NCI-H2171 treated with DMSO at 0.1 percent for 48 hours (cell line): Measurements from ENCODE around the gene CYP2A7.
"Not testable (repeated sequence)": the region's sequence is repeated elsewhere in the genome, so short reads cannot be mapped to it uniquely, and the experiment has no call there.

ENCODE experiments used
- DNase-seq: peaks from one replicate; lab custom pipeline; 2025; lab: John Stamatoyannopoulos, UW

CYP2A7 gene, protein sequence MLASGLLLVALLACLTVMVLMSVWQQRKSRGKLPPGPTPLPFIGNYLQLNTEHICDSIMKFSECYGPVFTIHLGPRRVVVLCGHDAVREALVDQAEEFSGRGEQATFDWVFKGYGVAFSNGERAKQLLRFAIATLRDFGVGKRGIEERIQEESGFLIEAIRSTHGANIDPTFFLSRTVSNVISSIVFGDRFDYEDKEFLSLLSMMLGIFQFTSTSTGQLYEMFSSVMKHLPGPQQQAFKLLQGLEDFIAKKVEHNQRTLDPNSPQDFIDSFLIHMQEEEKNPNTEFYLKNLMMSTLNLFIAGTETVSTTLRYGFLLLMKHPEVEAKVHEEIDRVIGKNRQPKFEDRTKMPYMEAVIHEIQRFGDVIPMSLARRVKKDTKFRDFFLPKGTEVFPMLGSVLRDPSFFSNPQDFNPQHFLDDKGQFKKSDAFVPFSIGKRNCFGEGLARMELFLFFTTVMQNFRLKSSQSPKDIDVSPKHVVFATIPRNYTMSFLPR

DNA sequence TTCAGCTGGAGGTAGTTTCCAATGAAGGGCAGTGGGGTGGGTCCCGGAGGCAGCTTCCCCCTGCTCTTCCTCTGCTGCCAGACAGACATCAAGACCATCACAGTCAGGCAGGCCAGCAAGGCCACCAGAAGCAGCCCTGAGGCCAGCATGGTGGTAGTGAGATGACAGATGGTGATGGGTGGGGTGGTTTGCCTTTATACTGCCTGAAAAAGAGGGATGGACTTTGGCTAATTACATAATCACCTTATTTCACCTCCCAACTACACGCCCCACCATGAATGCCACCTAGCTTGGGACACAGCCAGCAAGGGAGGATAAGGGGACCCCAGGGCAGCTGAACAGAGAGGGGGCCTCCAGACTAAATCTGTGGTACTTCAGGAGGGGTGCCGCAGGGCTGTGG, at the start of gene CYP2A7:
Gene CYP2A7, minus strand, starts transcription at position 170 of the 400 bp plus-strand sequence. Its CDS starts 21 bp downstream, at position 149.
- DNase-seq, result not testable (repeated sequence)

GRCh38 chr19:40930799-40931198, 48.8 kb upstream of the CYP2A7 start:
- not testable (repeated sequence) for DNase-seq

DNA sequence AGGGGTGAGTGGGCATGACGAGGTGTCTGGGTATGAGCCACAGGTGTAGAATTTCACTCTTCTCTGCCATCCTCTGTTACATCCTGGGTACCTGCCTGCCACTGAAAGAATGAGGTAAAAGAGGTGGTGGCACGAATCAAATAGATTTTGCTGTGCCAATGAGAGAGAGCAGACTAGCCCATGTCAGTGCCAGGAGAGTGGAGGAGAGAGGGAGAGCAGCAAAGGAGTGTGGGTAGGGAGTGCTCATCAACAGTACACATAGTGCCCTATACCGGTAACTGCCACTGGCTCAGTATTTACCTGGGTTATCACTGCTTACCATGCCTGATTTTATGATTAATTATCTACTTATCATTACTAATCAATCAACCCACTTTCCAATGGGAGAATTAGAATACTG, 47.9 kb upstream of the CYP2A7 start:
- not testable (repeated sequence) for DNase-seq

DNA sequence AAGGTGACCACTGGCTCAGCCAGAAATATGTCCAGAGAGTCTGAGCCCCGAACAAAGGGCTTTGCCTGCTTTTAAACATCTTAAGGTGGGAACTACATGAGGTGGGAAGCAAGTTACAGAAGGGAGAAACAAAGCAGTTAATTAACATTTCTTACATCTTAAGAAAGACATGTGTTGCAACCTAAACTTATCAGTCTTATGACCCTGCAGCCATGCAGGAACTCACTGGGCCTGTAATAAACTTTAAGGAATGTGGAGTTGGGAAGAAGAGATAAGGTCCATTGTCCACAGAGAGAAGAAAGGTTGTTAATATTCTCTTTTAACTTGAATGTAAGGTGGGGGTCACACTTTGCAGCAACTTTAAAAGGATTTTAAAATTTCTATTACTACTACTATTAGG, 46.8 kb upstream of the CYP2A7 start:
- no peak for DNase-seq

GRCh38 chr19:40927567-40927966, 45.5 kb upstream of the CYP2A7 start:
- no peak for DNase-seq

DNA sequence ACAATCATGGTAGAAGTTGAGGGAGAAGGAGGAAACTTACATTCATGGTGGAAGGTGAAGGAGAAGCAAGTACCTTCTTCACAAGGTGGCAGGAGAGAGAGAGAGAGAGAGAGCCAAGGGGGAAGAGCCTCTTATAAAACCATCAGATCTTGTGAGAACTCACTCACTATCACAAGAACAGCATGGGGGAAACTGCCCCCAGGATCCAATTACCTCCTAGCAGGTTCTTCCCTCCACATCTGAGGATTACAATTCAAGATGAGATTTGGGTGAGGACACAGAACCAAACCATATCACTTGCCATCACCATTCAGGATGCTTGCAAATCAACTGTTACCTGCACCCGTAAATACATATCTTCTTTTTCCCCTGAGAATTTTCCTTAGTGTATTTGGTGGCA, 44.2 kb upstream of the CYP2A7 start:
- not testable (repeated sequence) for DNase-seq

DNA sequence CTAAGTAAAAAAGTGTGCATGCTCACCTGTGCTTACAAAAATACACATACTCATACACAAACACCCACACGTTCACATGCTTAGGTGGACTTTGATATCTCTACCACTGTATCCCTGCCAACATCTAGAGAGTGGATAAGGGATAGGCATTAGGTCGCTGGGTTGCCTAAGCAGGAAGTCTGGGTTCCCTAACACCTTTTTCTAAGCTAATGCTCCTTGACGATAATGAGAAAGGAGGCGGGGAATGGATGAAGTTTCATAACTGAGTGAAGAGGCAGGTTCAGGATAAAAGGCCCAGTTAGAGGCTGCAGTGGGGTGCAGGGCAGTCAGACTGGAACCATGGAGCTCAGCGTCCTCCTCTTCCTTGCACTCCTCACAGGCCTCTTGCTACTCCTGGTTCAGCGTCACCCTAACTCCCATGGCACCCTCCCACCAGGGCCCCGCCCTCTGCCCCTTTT, 41.9 kb upstream of the CYP2A7 start:
- no peak for DNase-seq

DNA sequence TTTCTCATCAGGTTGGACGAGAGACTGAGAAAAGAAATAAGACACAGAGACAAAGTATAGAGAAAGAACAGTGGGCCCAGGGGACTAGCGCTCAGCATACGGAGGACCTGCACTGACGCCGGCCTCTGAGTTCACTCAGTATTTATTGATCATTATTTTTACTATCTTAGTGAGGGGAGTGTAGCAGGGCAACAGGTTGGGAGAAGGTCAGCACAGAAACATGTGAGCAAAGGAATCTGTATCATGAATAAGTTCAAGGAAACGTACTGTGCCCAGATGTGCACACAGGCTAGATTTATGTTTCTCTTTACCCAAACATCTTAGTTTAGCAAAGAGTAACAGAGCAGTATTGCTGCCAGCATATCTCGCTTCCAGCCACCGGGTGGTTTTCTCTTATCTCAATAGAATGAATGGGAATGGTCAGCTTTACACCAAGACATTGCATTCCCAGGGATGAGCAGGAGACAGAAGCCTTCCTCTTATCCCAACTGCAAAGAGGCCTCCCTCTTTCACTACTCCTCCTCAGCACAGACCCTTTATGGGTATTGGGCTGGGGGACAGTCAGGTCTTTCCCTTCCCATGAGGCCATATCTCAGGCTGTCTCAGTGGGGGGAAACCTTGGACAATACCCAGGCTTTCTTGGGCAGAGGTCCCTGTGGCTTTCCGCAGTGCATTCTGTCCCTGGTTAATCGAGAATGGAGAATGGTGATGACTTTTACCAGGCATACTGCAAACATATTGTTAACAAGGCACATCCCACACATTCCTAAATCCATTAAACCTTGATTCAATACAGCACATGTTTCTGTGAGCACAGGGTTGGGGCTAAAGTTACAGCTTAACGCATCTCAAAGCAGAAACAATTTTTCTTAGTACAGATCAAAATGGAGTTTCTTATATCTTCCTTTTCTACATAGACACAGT, 40.5 kb upstream of the CYP2A7 start:
- not testable (repeated sequence) for DNase-seq

DNA sequence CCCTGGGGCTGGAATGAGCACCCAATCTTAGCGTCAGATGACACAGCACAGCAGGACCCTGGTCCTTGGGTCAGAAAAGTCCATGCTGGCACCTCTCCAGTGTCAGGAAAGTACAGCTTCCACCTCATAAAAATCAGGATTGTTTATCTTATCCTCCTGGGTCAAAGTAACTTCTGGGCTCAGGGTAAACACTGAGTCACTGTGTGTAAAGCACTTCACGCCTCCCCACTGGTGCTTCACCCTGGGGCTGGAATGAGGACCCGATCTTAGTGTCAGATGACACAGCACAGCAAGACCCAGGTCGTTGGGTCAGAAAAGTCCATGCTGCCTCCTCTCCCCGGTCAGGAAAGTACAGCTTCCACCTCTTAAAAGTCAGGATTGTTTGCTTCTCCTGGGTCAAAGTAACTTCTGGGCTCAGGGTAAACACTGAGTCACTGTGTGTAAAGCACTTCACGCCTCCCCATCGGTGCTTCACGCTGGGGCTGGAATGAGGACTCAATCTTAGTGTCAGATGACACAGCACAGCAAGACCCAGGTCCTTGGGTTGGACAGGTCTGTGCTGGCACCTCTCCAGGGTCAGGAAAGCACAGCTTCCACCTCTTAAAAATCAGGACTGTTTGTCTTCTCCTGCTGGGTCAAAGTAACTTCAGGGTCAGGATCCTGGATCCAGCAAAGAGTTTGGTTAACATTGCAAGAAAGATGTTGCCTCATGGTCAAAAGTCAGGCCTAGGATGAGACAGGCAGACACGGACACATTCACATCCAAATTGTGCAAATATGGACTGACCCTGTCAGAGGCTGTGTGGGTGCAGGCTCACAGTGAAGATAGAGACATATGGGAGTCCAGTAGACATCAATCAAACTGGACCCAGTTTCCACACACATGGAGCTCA, 39.2 kb upstream of the CYP2A7 start:
- no peak for DNase-seq

- DNase-seq, result no peak
These were observed 38.4 kb upstream of the CYP2A7 start for GRCh38 chr19:40920300-40921004.

GRCh38 chr19:40919530-40920299, 37.7 kb upstream of the CYP2A7 start:
- DNase-seq, result not testable (repeated sequence)

- not testable (repeated sequence) for DNase-seq
These were observed 36.3 kb upstream of the CYP2A7 start for GRCh38 chr19:40918303-40918702.

DNA sequence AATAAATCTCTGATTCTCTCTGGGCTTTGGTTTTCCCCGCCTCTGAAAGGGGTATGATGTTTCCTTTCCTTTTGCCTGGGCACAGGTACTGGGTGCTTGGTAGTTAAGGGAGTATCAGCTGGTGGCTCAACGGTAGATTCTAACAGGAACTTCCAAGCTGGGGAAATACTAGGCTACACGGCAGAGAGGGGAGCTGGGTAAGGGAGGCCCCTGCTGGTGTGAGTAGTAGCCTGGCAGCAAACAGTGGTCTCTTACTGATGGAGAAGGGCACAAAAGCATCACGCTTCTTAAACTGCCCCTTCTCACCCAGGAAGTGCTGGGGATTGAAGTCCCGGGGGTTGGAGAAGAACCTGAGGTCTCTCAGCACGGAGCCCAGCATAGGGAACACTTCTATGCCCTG, 26.9 kb upstream of the CYP2A7 start:
- DNase-seq, result no peak

GRCh38 chr19:40907968-40908735, 26.1 kb upstream of the CYP2A7 start:
- no peak for DNase-seq

DNA sequence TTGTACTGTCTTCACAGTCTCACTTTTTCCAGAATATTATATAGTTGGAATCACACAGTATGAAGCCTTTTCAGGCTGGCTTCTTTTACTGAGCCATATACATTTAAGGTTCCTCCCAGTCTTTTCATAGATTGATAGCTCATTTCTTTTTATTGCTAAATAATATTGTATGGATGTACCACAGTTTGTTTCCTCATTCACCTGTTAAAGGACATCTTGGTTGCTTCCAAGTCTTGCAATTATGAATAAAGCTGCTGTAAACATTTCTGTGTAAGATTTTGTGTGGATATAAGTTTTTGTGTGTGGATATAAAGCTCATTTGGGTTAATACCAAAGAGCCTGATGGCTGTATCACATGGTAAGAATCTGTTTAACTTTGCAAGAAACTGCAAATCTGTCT, 24.5 kb upstream of the CYP2A7 start:
- no peak for DNase-seq

- DNase-seq, result not testable (repeated sequence)
These were observed 22.7 kb upstream of the CYP2A7 start for GRCh38 chr19:40904673-40905156.

GRCh38 chr19:40901975-40902750, 20.1 kb upstream of the CYP2A7 start:
- DNase-seq, result not testable (repeated sequence)

- DNase-seq, result not testable (repeated sequence)
These were observed 18.5 kb upstream of the CYP2A7 start for GRCh38 chr19:40900521-40900920.
